Measurements from ENCODE around the gene CARD9. TPM values are rescaled to one million over a fixed set of nuclear protein-coding genes. Genes with fewer than 3 reads are reported as not detected.

Gene CARD9
- total RNA-seq, 1 experiment from 2014 or later: 1.7 TPM

- Histone ChIP-seq H3K36me3 (peaks cover 71% of the 10 kb centered on the region), H3K27me3 (no peaks in the 10 kb centered on the region), H3K4me3 (no peak overlapping the region), H3K9me3 (no peaks in the 10 kb centered on the region)
- no peak for DNase-seq
Measured at GRCh38 chr9:136391737-136392537, 18.5 kb upstream of the CARD9 start.

GRCh38 chr9:136389396-136389795 lies 15.9 kb upstream of the CARD9 start:
- no peak overlapping the region for H3K4me3 ChIP-seq
- H3K36me3 ChIP-seq: peaks cover 60% of the 10 kb centered on the region
- H3K27me3 ChIP-seq: no peaks in the 10 kb centered on the region
- no peak for DNase-seq
- no peaks in the 10 kb centered on the region for H3K9me3 ChIP-seq

GRCh38 chr9:136387217-136387616 lies 13.7 kb upstream of the CARD9 start:
- Histone ChIP-seq H3K36me3 (peaks cover 48% of the 10 kb centered on the region), H3K27me3 (no peaks in the 10 kb centered on the region), H3K4me3 (no peak overlapping the region), H3K9me3 (no peaks in the 10 kb centered on the region)
- DNase-seq: no peak

- no peak for DNase-seq
- H3K9me3 ChIP-seq: no peaks in the 10 kb centered on the region
- H3K4me3 ChIP-seq: no peak overlapping the region
- H3K36me3 ChIP-seq: peaks cover 38% of the 10 kb centered on the region
- H3K27me3 ChIP-seq: no peaks in the 10 kb centered on the region
Measured at GRCh38 chr9:136386018-136386417, 12.5 kb upstream of the CARD9 start.

GRCh38 chr9:136385015-136385414 lies 11.5 kb upstream of the CARD9 start:
- peaks cover 39% of the 10 kb centered on the region for H3K36me3 ChIP-seq
- no peak overlapping the region for H3K4me3 ChIP-seq
- H3K27me3 ChIP-seq: no peaks in the 10 kb centered on the region
- H3K9me3 ChIP-seq: no peaks in the 10 kb centered on the region
- no peak for DNase-seq

- H3K4me3 ChIP-seq: no peak overlapping the region
- H3K9me3 ChIP-seq: no peaks in the 10 kb centered on the region
- H3K36me3 ChIP-seq: peaks cover 30% of the 10 kb centered on the region
- no peak for DNase-seq
- H3K27me3 ChIP-seq: no peaks in the 10 kb centered on the region
Measured at GRCh38 chr9:136383436-136383835, 10.0 kb upstream of the CARD9 start.

GRCh38 chr9:136381966-136382513 lies 8.6 kb upstream of the CARD9 start:
- peaks cover 21% of the 10 kb centered on the region for H3K36me3 ChIP-seq
- no peak overlapping the region for H3K4me3 ChIP-seq
- no peaks in the 10 kb centered on the region for H3K27me3 ChIP-seq
- no peak for DNase-seq
- no peaks in the 10 kb centered on the region for H3K9me3 ChIP-seq

GRCh38 chr9:136381311-136381710 lies 7.8 kb upstream of the CARD9 start:
- Histone ChIP-seq H3K9me3 (no peaks in the 10 kb centered on the region), H3K4me3 (no peak overlapping the region), H3K36me3 (peaks cover 15% of the 10 kb centered on the region), H3K27me3 (no peaks in the 10 kb centered on the region)
- no peak for DNase-seq

GRCh38 chr9:136380381-136380780 lies 6.9 kb upstream of the CARD9 start:
- Histone ChIP-seq H3K27me3 (no peaks in the 10 kb centered on the region), H3K4me3 (no peak overlapping the region), H3K36me3 (peaks cover 15% of the 10 kb centered on the region), H3K9me3 (no peaks in the 10 kb centered on the region)
- no peak for DNase-seq

- H3K27me3 ChIP-seq: no peaks in the 10 kb centered on the region
- H3K36me3 ChIP-seq: peaks cover 11% of the 10 kb centered on the region
- no peak overlapping the region for H3K4me3 ChIP-seq
- H3K9me3 ChIP-seq: no peaks in the 10 kb centered on the region
- DNase-seq: no peak
Measured at GRCh38 chr9:136379891-136380290, 6.4 kb upstream of the CARD9 start.

- DNase-seq: no peak
- no peaks in the 10 kb centered on the region for H3K9me3 ChIP-seq
- H3K27me3 ChIP-seq: no peaks in the 10 kb centered on the region
- H3K4me3 ChIP-seq: no peak overlapping the region
- peaks cover 8% of the 10 kb centered on the region for H3K36me3 ChIP-seq
Measured at GRCh38 chr9:136379401-136379800, 5.9 kb upstream of the CARD9 start.

GRCh38 chr9:136379003-136379287 lies 5.5 kb upstream of the CARD9 start:
- Histone ChIP-seq H3K9me3 (no peaks in the 10 kb centered on the region), H3K4me3 (no peak overlapping the region), H3K27me3 (no peaks in the 10 kb centered on the region), H3K36me3 (peaks cover 4% of the 10 kb centered on the region)
- no peak for DNase-seq

GRCh38 chr9:136378170-136379002 lies 4.9 kb upstream of the CARD9 start:
- no peak for DNase-seq
- Histone ChIP-seq H3K4me3 (no peak overlapping the region), H3K9me3 (no peaks in the 10 kb centered on the region), H3K36me3 (peaks cover 3% of the 10 kb centered on the region), H3K27me3 (no peaks in the 10 kb centered on the region)

GRCh38 chr9:136377341-136378169 lies 4.1 kb upstream of the CARD9 start:
- Histone ChIP-seq H3K4me3 (no peak overlapping the region), H3K27me3 (no peaks in the 10 kb centered on the region), H3K9me3 (no peaks in the 10 kb centered on the region), H3K36me3 (peaks cover 3% of the 10 kb centered on the region)
- no peak for DNase-seq

- Histone ChIP-seq H3K27me3 (no peaks in the 10 kb centered on the region), H3K9me3 (no peaks in the 10 kb centered on the region), H3K4me3 (no peak overlapping the region), H3K36me3 (peaks cover 3% of the 10 kb centered on the region)
- DNase-seq: no peak
Measured at GRCh38 chr9:136376457-136376856, 3.0 kb upstream of the CARD9 start.

- DNase-seq: no peak
- Histone ChIP-seq H3K9me3 (no peaks in the 10 kb centered on the region), H3K27me3 (no peaks in the 10 kb centered on the region), H3K4me3 (no peak overlapping the region), H3K36me3 (no peaks in the 10 kb centered on the region; the same call in none of the 2 replicates)
Measured at GRCh38 chr9:136375096-136375495, 1.6 kb upstream of the CARD9 start.

- Histone ChIP-seq H3K4me3 (no peak overlapping the region), H3K27me3 (no peaks in the 10 kb centered on the region), H3K36me3 (no peaks in the 10 kb centered on the region; the same call in none of the 2 replicates), H3K9me3 (no peaks in the 10 kb centered on the region)
- DNase-seq: no peak
Measured at GRCh38 chr9:136374183-136374575, 710 bp upstream of the CARD9 start.

Measured in MG63 (cell line).